ENCODE results near the gene FGD6. TPM values are rescaled to one million over a fixed set of nuclear protein-coding genes. Genes with fewer than 3 reads are reported as not detected.
A peak's percentile ranks its signal among the peaks of the same experiment; 100 is the strongest.
"Not testable (repeated sequence)": the region's sequence is repeated elsewhere in the genome, so short reads cannot be mapped to it uniquely, and the experiment has no call there.

Gene FGD6
- total RNA-seq, 1 donor from 2014 or later, result 14.1 TPM

DNA sequence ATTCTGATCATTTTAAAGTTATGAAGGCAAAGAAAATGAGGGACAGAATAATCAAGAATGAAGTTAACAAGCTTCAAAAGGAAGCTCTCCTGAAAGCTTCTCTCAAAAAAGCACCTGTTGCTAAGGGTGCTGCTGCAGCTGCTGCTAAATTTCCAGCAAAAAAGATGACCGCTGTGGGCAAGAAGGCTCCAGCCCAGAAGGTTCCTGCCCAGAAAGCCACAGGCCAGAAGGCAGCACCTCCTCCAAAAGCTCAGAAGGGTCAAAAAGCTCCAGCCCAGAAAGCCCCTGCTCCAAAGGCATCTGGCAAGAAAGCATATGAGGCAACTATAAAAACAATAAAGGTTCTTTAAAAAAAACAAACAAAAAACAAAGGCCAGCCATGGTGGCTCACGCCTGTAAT is 91.2 kb downstream of the FGD6 start:
- no peak for DNase-seq

DNA sequence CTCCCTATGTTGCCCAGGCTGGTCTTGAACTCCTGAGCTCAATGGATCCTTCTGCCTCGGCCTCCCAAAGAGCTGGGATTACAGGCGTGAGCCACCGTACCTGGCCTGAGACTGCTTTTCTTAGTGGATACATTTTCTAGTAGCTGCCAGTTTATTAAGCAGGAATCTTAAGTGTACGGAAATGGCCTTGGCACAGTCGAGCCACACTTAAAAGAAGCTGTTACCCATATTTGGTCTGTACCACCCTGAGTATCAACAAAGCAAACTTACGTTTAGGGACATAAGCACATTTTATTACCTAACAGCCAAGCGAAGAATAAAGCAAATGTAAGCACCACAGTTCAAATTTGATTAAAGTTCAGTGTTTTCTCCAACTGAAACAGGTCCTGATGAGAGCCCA is 93.2 kb downstream of the FGD6 start:
- DNase-seq, result no peak

DNA sequence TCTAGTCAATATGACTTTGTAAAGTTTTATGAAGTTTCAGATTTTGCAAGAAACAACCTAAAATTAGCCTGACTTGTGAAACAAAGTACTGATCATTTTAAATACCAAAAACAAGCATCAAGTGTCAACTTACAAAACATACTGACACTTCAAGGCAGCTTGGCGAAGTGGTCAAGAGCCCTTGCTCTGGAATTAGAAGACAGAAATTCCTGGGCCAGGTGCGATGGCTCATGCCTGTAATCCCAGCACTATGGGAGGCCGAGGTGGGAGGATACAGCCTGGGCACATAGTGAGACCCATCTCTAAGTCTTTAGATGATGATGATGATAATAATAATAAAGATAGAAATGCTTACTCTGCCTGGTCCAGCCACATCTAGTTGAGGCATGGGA is 98.5 kb downstream of the FGD6 start:
- DNase-seq, result no peak

DNA sequence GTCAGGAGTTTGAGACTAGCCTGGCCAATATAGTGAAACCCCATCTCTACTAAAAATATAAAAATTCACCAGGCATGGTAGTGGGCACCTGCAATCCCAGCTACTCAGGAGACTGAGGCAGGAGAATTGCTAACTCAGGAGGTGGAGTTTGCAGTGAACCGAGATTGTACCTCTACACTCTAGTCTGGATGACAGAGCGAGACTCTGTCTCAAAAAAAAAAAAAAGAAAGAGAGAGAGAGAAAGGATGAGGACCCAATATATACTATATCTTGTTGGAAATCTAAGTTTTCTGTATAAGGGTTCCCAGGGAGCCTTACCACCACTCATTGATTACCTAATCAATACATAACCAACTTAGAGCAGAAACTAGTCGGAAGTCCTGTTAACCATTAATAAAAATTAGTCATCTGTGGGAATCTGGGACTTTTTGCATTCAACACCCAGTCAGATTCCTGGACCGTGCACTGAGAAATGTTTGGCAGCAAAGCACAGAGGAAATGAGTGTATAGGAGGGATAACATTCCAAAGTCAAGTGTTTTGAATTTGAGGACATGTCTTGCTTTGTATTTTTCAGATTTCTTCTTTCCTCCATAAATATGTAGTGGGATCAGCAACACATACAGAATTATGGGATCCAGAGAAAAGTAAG is 99.0 kb downstream of the FGD6 start:
- DNase-seq, result peak; percentile 72

DNA sequence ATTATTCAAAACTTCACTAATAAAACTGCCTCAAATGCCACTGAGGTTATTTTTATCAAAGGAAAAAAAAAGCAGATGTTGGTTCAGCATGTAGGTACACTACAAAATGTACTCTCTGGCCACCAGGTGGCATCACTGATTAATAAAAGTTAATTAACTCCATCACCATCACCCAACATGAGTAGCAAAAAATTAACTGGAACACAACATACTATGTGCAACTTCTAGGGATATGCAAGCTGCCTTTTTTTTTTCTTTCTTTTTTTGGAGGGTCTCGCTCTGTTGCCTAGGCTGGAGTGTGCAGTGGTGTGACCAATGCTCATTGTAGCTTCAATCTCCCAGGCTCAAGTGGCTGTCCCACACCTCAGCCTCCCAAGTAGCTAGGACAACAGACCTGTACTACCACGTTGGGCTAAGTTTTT is 100.1 kb downstream of the FGD6 start:
- DNase-seq, result peak; percentile 58

DNA sequence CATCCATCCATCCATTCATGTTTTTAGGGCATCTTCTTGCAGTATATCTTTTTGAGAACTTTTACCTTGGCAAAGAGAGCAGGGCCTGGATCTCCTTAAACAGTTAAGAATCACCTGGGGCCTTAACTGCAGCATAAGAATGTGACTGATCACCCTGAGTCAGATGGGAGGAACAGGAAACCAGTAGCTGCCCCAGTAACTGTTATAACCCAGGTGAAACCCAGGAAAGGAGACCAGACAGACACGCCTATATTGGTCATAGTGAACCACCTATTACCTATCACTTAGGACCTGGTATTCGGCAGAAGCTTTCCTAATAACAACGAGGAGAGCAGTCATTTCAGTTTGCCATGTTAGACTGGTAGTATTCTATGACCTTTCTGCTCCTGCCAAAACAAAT is 100.5 kb downstream of the FGD6 start:
- DNase-seq, result no peak

DNA sequence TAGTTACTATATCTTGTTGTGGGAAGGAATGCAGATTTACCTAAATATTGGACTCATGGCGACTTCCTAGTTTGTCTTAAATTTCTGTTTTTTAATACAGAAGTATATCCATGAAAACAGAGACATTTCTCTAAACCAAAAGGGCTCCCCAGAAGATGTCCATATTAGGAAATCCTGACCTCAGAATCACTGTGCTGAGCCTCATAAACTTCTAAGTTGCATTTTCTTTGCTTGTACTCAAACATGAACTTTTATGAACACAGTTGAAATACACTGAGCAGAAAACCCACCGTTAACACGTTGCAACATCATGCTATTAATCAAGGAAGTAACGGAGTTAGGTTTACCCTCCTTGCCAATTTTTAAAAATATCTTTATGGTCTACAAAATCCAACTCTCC is 100.9 kb downstream of the FGD6 start:
- DNase-seq, result no peak

DNA sequence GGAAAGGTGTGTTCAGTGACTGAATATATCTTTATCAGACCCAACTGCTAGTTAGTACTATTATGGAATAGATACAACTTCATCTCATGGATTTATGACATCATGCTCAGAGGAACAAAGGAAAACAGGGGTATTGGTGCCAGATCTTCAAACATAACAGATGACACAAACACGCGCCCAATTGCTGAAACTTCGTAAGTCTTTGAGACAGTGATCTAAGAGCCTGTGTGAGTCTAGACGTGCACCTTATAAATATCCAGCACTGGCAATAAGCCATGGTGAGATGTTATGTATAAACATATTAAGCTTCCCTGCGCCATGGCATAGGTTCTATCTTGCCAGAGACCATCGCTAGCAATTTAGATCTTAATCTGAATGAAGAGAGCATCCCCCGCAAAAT is 101.6 kb downstream of the FGD6 start:
- peak; percentile 18 for DNase-seq

DNA sequence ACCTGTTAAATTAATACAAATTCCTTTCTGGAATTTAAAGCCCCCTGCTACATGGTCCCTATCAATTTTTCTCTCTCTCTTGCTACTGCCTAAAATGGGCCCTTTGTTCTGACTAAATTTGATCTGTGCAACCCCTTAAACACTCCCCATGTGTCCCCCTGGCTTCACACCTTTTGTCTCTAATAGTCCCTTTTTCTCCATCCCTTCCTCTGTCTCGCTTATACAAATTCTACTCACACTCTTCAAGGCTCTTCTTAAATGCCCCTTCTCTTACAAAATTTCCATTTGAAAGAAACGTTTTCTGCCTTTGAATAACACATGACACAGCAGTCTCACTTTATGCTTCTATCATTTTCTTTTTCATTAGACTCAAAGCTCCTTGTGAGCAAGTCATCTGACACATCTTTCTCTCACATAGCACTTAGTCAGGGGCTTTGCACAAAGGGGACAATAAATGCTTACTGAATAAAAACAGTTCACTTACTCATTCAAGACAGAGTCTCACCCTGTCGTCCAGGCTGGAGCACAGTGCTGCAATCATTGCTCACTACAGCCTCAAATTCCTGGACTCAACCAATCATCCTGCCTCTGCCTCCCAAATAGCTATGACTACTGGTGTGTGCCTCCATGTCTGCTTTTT is 102.4 kb downstream of the FGD6 start:
- no peak for DNase-seq

DNA sequence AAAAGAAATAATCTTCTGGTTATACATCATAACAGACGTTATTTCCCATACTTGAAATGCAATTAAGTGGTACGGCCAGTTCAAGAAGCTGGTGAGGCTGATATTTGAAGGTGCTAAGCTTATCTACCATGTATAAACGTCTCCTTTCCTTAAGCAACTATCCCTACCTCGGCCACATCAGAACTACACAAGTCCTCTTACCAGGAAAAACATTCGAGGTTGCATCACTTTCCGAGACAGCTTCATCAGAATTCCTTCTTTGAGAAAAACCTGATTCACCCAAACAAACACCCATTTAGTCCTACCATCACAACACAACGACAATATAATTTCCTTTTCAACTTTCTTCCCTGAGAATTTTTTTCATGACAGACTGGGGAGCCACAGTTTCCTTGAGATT is 109.9 kb downstream of the FGD6 start:
- DNase-seq, result no peak

DNA sequence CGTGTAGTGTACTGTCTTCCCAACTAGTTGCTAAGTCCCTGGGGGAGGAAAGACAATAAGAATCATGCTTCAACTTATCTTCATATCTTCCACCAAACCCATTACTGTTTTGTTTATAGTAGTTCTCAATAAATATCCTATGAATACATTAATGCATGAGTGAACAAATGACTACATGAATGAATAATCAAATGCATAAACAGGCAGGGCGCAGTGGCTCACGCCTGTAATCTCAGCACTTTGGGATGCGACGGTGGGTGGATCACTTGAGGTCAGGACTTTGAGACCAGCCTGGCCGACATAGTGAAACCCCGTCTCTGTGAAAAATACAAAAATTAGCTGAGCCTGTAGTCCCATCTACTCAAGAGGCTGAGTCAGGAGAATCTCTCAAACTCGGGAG is 111.7 kb downstream of the FGD6 start:
- no peak for DNase-seq

DNA sequence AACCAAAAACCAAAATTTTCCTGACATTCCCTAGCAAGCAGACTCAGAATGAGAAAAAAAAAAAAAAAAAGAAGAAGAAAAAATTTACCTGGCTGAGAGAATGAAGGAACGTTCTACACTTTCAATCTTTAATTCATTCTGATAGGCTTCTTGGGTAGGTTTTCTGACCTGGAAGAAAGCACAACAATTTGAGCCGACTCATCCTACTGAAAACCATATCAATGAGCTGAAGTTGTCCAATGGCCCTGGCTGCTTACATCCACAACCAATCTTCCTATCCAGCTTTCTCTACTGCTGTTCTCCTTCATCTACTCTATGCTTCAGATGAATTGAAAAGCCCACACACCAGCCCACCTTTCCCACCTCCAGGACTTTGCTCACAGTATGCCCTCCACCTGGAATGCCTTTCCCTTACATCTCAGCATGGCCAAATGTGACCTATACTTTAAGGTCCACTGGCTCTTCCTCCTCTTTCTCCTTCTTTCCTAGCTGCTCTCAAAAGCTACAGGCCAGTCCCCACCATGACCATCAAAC is 112.3 kb downstream of the FGD6 start:
- DNase-seq, result no peak

DNA sequence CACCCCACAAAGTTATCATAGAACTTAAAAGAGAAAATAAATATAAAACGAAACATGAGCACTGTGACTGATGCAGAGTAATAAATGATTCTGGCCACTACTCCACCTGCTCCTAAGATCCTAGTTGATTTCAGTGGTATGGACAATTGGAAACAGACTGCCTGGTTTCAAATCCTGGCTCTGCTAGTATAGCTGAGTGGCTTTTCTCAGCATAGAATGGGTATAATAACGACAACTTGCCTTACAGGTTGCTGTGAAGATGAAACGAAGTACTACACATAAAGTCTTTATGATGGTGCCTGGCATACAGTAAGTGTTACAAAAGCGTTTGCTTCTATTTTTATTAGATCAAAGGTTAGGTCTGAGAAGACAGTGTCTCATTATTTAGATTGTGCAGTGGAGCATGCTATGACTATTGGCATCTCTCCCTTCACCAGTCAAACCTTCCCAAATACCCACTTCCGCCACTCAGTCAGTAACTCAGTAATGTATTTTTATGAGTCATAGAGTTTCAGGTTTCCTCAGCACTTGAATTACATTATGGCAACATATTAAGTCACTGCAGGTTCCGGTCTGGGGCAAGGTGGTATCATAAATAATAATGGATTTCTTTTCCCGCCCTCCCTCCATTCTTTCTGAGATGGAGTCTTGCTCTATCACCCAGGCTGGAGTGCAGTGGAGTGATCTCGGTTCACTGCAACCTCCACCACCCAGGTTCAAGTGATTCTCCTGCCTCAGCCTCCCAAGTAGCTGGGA is 114.2 kb downstream of the FGD6 start:
- DNase-seq, result no peak

DNA sequence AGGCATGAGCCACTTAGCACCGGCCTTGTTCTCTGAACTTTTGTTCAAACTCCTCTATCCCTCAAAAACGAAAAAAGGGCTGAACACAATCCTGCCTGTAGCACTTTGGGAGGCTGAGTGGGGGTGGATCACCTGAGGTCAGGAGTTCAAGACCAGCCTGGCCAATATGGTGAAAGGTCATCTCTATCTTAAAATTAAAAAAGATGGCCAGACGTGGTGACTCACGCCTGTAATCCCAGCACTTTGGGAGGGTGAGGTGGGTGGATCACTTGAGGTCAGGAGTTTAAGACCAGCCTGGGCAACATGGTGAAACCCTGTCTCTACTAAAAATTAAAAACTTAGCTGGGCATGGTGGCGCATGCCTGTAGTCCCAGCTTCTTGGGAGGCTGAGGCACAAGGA is 115.3 kb downstream of the FGD6 start:
- DNase-seq, result not testable (repeated sequence)

DNA sequence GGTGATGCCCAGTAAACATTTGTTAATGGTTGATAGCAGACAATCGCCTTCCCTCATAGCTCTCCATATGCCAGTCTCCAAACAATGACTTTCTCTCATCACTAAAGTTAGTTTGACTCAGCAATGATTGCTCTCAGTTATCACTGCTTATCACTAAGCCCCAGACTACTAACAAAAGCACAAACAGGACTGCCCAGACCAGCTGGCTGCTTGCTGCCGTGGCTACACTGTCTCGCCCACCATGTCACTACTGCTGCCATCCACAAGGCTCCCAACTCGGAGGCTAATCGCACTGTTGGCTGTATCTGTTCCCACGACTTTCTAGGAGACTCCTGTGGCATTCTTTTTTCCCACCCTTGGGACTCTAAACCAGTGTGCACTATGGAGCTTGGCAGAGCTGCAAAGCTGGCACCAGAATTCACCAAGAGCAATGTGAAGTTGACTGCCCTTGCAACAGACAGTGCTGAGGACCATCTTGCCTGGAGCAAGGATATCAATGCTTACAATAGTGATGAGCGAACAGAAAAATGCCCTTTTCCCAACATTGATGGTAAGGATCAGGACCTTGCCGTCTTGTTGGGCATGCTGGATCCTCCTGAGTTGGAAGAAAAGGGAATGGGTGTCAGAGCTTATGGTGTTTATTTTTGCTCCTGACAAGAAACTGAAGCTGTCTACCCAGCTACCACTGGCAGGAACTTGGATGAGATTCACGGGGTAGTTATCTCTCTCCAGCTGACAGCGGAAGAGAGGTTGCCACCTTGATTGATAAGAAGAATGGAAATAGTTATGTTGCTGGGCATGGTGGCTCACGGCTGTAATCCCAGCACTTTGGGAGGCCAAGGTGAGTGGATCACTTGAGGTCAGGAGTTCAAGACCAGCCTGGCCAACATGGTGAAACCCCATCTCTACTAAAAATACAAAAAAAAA is 116.7 kb downstream of the FGD6 start:
- no peak for DNase-seq

DNA sequence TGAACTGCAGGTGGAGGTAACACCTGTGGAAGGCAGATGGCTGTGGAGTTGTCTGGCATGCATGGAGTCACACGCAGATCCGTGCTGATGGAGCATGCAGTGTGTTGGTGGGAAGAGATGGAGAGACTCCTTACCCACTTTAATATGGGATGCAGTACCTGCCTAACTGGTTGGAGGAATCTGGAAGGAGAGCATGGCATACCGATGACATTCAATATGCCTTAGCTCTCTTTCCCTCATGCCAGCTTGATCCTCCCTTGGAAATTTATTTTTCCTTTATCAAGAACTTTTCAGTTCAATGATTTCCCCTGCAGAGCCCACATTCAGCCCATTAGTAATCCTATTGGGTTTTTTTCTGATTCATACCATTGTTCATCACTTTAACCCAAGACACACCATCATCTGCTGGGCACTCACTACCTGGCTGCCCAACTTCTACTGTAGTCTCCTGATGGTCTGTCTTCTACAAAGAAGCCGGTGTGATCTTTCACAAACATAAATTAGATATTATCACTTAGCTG is 117.9 kb downstream of the FGD6 start:
- no peak for DNase-seq

DNA sequence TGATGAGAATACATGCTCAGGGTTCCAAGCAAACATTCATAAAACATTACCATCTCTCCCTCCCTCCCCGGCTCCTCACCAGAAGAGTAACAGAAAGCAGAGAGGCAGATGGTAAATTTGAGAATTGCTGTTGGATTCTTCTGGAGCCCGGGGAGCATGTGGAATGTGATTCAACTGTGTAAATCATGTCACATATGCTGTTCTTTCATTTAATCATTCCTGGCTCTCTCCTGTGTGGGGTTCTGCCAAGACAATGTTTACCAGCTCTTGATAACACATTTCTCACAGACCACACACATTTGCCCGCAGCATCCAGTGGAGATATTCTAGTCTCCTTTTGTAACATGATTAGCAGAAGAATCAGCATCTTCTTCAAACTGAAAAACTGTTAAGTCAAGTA is 120.4 kb downstream of the FGD6 start:
- DNase-seq, result peak; percentile 79

DNA sequence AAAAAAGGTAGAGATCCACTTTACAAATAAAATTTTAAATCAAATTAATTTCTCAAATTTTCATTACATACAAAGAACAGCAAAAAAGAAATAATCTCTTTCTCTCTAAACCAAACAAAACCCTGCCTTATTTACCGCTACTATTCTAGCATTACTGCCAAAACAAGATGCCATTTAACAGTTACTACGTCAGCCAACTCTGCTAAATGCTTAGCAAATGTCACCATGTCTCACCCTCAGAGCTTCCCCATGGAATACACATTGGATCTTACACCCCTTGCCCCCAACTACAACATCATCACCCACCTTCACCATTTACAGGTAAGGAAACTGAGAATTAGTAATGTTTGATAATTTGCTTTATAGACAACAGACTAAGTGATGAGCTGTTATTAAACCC is 120.9 kb downstream of the FGD6 start:
- DNase-seq, result no peak

DNA sequence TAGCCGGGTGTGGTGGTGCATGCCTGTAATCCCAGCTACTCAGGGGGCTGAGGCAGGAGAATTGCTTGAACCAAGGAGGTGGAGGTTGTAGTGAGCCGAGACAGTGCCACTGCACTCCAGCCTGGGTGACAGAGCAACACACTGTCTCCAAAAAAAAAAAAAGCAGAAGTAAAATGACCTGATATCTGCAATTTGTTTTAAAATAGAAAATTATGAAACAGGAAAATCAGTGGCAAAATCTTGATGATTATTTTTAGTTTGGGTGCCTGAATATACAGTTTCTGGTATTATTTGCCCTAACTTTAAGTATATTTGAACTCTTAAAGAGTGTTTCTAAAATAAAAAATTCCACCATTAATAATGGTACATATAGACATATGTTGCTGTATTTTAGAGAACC is 121.4 kb downstream of the FGD6 start:
- not testable (repeated sequence) for DNase-seq

DNA sequence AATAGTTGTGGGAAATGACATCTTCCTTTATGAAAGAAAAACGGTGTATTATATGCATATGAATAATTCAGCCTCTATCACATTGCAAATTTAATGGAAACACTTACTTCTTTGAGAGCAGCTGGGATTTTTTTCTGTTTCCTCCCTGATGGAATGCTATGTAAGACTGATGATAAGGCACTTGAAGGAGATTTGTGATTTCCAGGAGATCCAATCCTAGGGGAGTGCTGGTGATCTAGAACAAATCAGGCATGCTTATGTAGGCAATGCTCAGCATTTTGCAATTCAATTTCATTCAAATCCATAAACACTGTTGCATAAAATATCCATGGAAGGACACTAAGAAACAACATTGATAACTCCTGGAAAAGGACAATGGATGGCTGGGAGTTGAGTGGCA is 127.8 kb downstream of the FGD6 start:
- no peak for DNase-seq

DNA sequence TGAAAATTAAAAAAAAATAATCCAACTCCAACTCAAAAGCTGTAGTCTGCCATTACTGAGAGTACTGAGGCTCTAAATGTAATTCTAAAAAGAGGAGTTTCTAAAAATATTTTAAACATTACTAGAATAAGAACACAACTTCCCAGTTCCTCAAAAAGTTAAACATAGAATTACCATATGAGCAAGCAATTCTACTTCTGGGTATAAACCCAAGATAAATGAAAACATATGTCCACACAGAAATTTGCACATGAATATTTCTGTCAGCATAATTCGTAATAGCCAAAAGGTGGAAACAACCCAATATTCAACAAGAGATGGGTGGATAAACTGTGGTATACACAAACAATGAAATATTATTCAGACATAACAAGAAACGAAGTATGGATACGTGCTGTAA is 128.9 kb downstream of the FGD6 start:
- peak; percentile 30 for DNase-seq

DNA sequence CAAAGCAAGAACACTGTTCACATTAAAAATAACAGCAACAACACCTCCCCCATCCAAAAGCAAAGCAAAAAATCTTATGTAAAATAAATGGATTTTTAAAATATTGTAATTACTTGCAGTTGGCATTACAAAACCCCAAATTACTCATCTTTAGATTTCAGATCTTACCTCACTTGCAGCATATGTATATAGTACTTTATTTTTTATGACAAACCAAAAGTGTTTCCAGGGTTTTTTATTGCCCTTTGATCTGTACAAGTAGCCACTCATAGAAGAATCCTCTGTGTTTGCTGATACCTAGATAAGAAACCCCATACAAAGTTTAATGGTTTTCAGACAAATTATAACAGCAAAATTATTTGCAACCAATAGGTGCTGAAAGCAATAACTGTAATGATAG is 131.7 kb downstream of the FGD6 start:
- DNase-seq, result no peak
